MV-4-11 (cell line): ENCODE data around the gene CYB5RL.
"Not testable (repeated sequence)": the region's sequence is repeated elsewhere in the genome, so short reads cannot be mapped to it uniquely, and the experiment has no call there.

Experiments
- DNase-seq: peaks from one replicate; lab custom pipeline; 2025; lab: John Stamatoyannopoulos, UW

CYB5RL gene

GRCh38 chr1:54186056-54186455 lies 13.8 kb downstream of the CYB5RL start:
- no peak for DNase-seq

GRCh38 chr1:54180701-54181360 lies 19.0 kb downstream of the CYB5RL start:
- DNase-seq = no peak

GRCh38 chr1:54178296-54179070 lies 21.3 kb downstream of the CYB5RL start:
- DNase-seq = no peak

GRCh38 chr1:54177726-54178125 lies 22.1 kb downstream of the CYB5RL start:
- no peak for DNase-seq

GRCh38 chr1:54176621-54177327 lies 23.1 kb downstream of the CYB5RL start:
- no peak for DNase-seq

GRCh38 chr1:54174106-54174505 lies 25.7 kb downstream of the CYB5RL start:
- DNase-seq = no peak

GRCh38 chr1:54173681-54174080 lies 26.1 kb downstream of the CYB5RL start:
- DNase-seq = no peak

GRCh38 chr1:54172614-54173599 lies 26.9 kb downstream of the CYB5RL start:
- DNase-seq = no peak

- DNase-seq = no peak
These were observed 28.2 kb downstream of the CYB5RL start for GRCh38 chr1:54171606-54172005.

- DNase-seq = no peak
These were observed 28.8 kb downstream of the CYB5RL start for GRCh38 chr1:54171016-54171415.

GRCh38 chr1:54169068-54169467 lies 30.8 kb downstream of the CYB5RL start:
- DNase-seq = no peak

GRCh38 chr1:54168206-54168965 lies 31.4 kb downstream of the CYB5RL start:
- no peak for DNase-seq

- DNase-seq = no peak
These were observed 32.2 kb downstream of the CYB5RL start for GRCh38 chr1:54167422-54168139.

GRCh38 chr1:54166357-54166756 lies 33.5 kb downstream of the CYB5RL start:
- not testable (repeated sequence) for DNase-seq

GRCh38 chr1:54165146-54165545 lies 34.7 kb downstream of the CYB5RL start:
- DNase-seq = no peak

- DNase-seq = no peak
These were observed 36.3 kb downstream of the CYB5RL start for GRCh38 chr1:54163573-54163972.

GRCh38 chr1:54163051-54163450 lies 36.8 kb downstream of the CYB5RL start:
- DNase-seq = no peak

- DNase-seq = no peak
These were observed 38.2 kb downstream of the CYB5RL start for GRCh38 chr1:54161495-54162168.

GRCh38 chr1:54160351-54160750 lies 39.5 kb downstream of the CYB5RL start:
- DNase-seq = no peak
